Tibial nerve (tissue), 4 donors: ENCODE data around the gene PPP1R15B. TPM values are rescaled to one million over a fixed set of nuclear protein-coding genes. Genes with fewer than 3 reads are reported as not detected.

ENCODE experiments used
- DNase-seq, 2 donors: peaks; one replicate each; pipeline ENCODE4 v3.0.0-alpha.2; 2019; ENCODE audit warnings: low spot score in 2 of 2
- H3K27ac ChIP-seq, 4 donors: fragments of 200-600 bp; sonication (generic) in 3 of 4; one replicate each; pipeline ENCODE4 v1.5.1; 2017 to 2019; ENCODE audit warnings: mild to moderate bottlenecking in 1 of 4
- H3K27me3 ChIP-seq, 2 donors: fragments of 200-600 bp; sonication (generic) in 1 of 2; one replicate each; pipeline versions ENCODE4 v1.5.1 to v1.6.0; 2017 to 2019
- H3K36me3 ChIP-seq, 3 donors: fragments of 200-600 bp; sonication (generic); one replicate each; pipeline ENCODE4 v1.5.1; 2018 to 2019
- H3K4me1 ChIP-seq, 4 donors: fragments of 200-600 bp; sonication (generic) in 3 of 4; one replicate each; pipeline ENCODE4 v1.5.1; 2017 to 2019
- H3K4me3 ChIP-seq, 4 donors: fragments of 200-600 bp; sonication (generic) in 3 of 4; one replicate each; pipeline ENCODE4 v1.5.1; 2017 to 2019; ENCODE audit warnings: mild to moderate bottlenecking in 1 of 4, moderate library complexity in 1 of 4
- H3K9me3 ChIP-seq, 4 donors: fragments of 200-600 bp; sonication (generic) in 3 of 4; one replicate each; pipeline ENCODE4 v1.5.1; 2017 to 2019
- EP300 ChIP-seq, 2 donors: sonication (generic); formaldehyde crosslinking; IDR thresholded peaks; one replicate each; pipeline ENCODE4 v1.6.1; 2017; ENCODE audit warnings: antibody characterized with exemption in 2 of 2, mild to moderate bottlenecking in 1 of 2
- POLR2A ChIP-seq, 2 donors: fragments of 450-650 bp; IDR thresholded peaks; one replicate each; pipeline ENCODE4 v1.6.1; 2017; ENCODE audit warnings: antibody characterized with exemption in 2 of 2, mild to moderate bottlenecking in 2 of 2, moderate library complexity in 2 of 2
- WGBS, 2 donors: methylation state at CpG; one replicate each; pipeline ENCODE4 v1.1.5; 2018; 5-methylcytosine and 5-hydroxymethylcytosine counted together
- small RNA-seq: library from RNA; depleted of rRNA; stranded (forward); fragments of <200 nt; gene quantifications from one replicate; pipeline ENCODE3, GENCODE V24; 2016
- total RNA-seq, 4 donors: library from RNA; depleted of rRNA; stranded (reverse); fragments of >200 nt; gene quantifications; one replicate each; pipeline ENCODE4 v1.1.0, GENCODE V29; 2016
- TF ChIP-seq, protein P1 (sequence below), 5 experiments: fragments of 200-600 bp in 3 of 5; fragments of 450-650 bp in 2 of 5; sonication (generic) in 3 of 5; IDR thresholded peaks; one replicate each; pipeline ENCODE4 v1.5.1; 2016 to 2019; ENCODE audit warnings: antibody characterized with exemption in 5 of 5, mild to moderate bottlenecking in 3 of 5, moderate library complexity in 2 of 5

PPP1R15B gene
- total RNA-seq, 4 donors from 2014 or later: 42.9 to 59.9 (median 49.2) TPM

DNA sequence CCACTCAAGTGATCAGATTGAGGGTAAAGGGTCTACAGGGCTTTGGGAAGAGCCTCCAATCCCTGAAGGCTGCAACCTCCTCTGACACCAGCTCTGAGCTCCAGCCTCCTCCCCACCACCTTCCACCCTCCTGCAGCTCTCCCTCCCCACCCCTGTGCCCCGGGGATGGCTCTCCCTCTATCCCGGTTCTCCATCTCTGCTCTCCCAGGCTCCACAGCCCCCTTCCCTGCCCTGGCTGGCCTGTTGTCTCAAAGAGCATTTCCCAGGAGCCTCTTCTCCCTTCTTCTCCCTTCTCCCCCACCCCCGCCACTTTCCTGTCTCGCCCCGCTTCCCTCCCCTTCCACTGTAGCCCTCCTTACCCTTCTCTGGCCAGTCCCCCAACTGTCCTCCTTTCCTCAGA, 53.0 kb downstream of the PPP1R15B start:
- H3K4me1 ChIP-seq: peaks cover 0 to 15% (median 9%) of the 10 kb centered on the region in 4 donors
- WGBS, 2 donors: 33 to 47% methylated on average over 5 of the region's 5 CpGs
- H3K4me3 ChIP-seq: no peak overlapping the region
- no peaks in the 10 kb centered on the region for H3K9me3 ChIP-seq
- no peak overlapping the region for H3K27ac ChIP-seq
- no peak for DNase-seq
- H3K36me3 ChIP-seq: no peaks in the 10 kb centered on the region
- H3K27me3 ChIP-seq: peaks cover 0 to 17% of the 10 kb centered on the region in 2 donors
- TF ChIP-seq POLR2A (IDR thresholded peaks at IDR 0.05) (no peak), EP300 (IDR thresholded peaks at IDR 0.05) (no peak)
- TF ChIP-seq, protein P1, sequence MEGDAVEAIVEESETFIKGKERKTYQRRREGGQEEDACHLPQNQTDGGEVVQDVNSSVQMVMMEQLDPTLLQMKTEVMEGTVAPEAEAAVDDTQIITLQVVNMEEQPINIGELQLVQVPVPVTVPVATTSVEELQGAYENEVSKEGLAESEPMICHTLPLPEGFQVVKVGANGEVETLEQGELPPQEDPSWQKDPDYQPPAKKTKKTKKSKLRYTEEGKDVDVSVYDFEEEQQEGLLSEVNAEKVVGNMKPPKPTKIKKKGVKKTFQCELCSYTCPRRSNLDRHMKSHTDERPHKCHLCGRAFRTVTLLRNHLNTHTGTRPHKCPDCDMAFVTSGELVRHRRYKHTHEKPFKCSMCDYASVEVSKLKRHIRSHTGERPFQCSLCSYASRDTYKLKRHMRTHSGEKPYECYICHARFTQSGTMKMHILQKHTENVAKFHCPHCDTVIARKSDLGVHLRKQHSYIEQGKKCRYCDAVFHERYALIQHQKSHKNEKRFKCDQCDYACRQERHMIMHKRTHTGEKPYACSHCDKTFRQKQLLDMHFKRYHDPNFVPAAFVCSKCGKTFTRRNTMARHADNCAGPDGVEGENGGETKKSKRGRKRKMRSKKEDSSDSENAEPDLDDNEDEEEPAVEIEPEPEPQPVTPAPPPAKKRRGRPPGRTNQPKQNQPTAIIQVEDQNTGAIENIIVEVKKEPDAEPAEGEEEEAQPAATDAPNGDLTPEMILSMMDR (IDR thresholded peaks at IDR 0.05): no peak

DNA sequence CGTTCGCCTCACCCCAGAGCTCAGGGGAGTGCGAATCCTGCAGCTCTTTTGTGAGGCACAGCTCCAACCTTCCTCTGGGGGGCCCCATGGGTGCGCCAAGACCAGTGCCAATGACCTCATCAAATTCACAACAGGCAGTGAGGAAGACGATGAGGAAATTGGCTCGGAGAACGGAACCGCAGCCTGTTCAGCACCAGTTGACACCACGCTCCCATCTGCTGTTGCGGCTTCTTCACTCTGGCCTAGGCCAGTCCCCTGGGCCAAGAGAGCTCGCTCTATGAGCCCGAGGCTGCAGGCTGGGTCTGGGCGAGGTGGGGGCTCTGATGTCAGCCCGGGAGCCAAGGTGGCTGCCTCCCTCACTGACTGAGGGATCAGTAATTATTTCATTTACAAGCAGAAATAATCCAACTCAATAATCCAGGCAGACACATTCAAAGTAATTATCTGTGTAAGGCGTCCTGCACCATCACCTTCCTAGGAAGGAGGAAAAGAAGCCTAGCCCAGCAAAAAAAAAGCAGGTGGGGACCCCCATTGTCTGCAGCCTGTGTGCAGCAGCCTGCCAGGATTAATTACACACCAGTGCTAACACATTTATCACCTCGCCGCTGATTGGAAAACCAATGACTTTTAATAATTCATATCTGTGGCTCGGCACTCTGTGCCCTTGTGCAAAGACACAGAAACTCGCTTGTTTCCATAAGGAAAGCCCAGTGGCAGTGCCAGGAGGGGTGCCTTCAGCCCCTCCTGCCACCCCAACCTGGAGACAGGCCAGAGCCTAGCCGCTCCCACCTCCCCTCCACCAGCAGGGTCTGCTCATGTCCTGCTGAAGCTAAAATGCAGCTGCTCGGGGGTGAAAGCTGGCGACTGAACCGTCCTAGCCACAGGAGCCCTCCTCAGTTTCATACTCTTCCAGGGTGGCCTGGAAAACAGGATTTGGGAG, 53.8 kb downstream of the PPP1R15B start:
- no peaks in the 10 kb centered on the region for H3K36me3 ChIP-seq
- peaks cover 0 to 17% of the 10 kb centered on the region in 2 donors for H3K27me3 ChIP-seq
- peaks cover 0 to 10% (median 3%) of the 10 kb centered on the region in 4 donors for H3K4me1 ChIP-seq
- TF ChIP-seq POLR2A (IDR thresholded peaks at IDR 0.05) (no peak), EP300 (IDR thresholded peaks at IDR 0.05) (no peak)
- TF ChIP-seq, protein P1 (IDR thresholded peaks at IDR 0.05): no peak
- DNase-seq: no peak
- 76 to 78% methylated on average over 16 to 23 of the region's 23 CpGs for WGBS, 2 donors
- no peak overlapping the region for H3K27ac ChIP-seq
- no peaks in the 10 kb centered on the region for H3K9me3 ChIP-seq
- no peak overlapping the region for H3K4me3 ChIP-seq

DNA sequence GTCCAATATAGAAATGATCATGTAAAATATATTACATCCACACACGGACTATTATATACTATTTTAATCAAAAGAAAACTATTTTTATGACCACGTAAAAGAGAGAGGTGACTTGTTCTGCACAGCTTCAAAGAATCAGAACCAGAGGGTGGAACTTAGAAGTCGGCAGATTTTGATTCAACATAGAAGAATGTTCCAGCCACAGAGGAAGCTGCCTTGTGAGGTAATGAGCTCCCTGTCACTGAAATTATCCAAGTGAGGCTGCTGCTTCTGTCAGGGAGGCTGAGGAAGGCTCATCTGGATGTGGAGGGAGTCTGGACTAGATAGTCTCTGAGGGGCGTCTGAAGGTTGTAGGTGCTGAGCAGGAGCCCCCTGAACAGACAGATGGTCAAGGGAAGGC, 54.6 kb downstream of the PPP1R15B start:
- TF ChIP-seq, protein P1 (IDR thresholded peaks at IDR 0.05): no peak
- TF ChIP-seq EP300 (IDR thresholded peaks at IDR 0.05) (no peak), POLR2A (IDR thresholded peaks at IDR 0.05) (no peak)
- Histone ChIP-seq H3K36me3 (no peaks in the 10 kb centered on the region), H3K9me3 (no peaks in the 10 kb centered on the region), H3K4me3 (no peak overlapping the region), H3K27ac (no peak overlapping the region), H3K4me1 (peaks cover 0 to 10% (median 3%) of the 10 kb centered on the region in 4 donors), H3K27me3 (peaks cover 0 to 17% of the 10 kb centered on the region in 2 donors)
- 74 to 78% methylated on average over 4 of the region's 4 CpGs for WGBS, 2 donors
- no peak for DNase-seq

DNA sequence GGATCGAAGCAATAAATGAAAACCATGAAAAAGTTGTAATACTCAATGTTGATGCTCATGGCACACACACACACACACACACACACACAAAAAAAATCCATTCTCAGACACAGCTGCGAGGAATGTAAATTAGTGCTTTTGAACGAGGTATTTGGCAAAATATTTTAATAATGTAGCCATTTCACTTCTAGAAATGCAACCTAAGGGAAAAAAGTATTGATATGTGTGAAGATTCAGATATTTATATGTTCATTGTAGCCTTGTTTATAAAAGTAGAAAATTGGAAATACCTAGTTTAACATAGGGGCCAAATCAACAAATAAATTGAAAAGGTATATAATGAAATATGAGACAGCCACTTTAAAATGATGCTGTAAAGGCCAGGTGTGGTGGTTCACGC, 55.7 kb downstream of the PPP1R15B start:
- no peak for DNase-seq
- Histone ChIP-seq H3K36me3 (no peaks in the 10 kb centered on the region), H3K27ac (no peak overlapping the region), H3K4me1 (peaks cover 0 to 13% (median 4%) of the 10 kb centered on the region in 4 donors), H3K27me3 (peaks cover 0 to 17% of the 10 kb centered on the region in 2 donors), H3K9me3 (no peaks in the 10 kb centered on the region), H3K4me3 (no peak overlapping the region)
- 71 to 76% methylated on average over 4 of the region's 4 CpGs for WGBS, 2 donors
- TF ChIP-seq POLR2A (IDR thresholded peaks at IDR 0.05) (no peak), EP300 (IDR thresholded peaks at IDR 0.05) (no peak)
- TF ChIP-seq, protein P1 (IDR thresholded peaks at IDR 0.05): no peak

DNA sequence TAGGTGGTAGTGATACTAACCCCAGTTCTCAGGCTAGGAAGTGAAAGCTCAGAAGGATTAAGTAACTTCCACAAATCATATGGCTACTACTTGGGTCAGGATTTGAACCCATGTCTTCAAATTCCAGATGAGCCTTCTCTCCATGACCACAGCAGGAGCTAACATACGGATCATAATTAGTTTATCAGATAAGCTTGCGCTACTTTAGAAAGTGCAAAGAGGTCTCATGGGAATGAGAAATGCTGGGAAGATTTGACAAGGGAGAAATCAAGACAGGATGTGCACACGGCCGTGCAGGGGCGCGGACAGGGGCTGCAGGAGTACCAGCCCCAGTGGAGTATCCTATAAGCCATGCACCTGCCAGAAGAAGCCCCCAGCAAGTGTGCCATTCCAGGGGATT, 57.0 kb downstream of the PPP1R15B start:
- Histone ChIP-seq H3K9me3 (no peaks in the 10 kb centered on the region), H3K27me3 (peaks cover 0 to 16% of the 10 kb centered on the region in 2 donors), H3K4me3 (no peak overlapping the region), H3K27ac (no peak overlapping the region), H3K36me3 (no peaks in the 10 kb centered on the region), H3K4me1 (peaks cover 0 to 16% (median 6%) of the 10 kb centered on the region in 4 donors)
- no peak for DNase-seq
- WGBS, 2 donors: 65 to 72% methylated on average over 6 of the region's 6 CpGs
- TF ChIP-seq POLR2A (IDR thresholded peaks at IDR 0.05): no peak

Small RNA genes lying within 50 kb of the gene (small RNA-seq; reads per million reads assigned to genes)
- gene AL606489.2: not detected

Other genes with a start within 250 kb of the PPP1R15B start
- gene REN, start 245.5 kb downstream of the PPP1R15B start, total RNA-seq: not detected
- not detected for gene KISS1, start 215.3 kb downstream of the PPP1R15B start, total RNA-seq
- not detected for gene GOLT1A, start 197.8 kb downstream of the PPP1R15B start, total RNA-seq
- gene PLEKHA6, start 51.9 kb downstream of the PPP1R15B start, total RNA-seq: 10 to 100 TPM in 3 of 4 donors, 1 to 10 TPM in 1; 6.6 to 13.9 (median 12.1) TPM
- 10 to 100 TPM; 18.0 to 67.2 (median 32.5) TPM for gene PIK3C2B, start 83.0 kb upstream of the PPP1R15B start, total RNA-seq
- gene MDM4, start 104.6 kb upstream of the PPP1R15B start, total RNA-seq: 100 to 1,000 TPM in 2 of 4 donors, 10 to 100 TPM in 2; 83.0 to 113 (median 101) TPM